ENCODE data around the gene C4B. TPM values are rescaled to one million over a fixed set of nuclear protein-coding genes. Genes with fewer than 3 reads are reported as not detected.
A peak's percentile ranks its signal among the peaks of the same experiment; 100 is the strongest.
"Not testable (repeated sequence)": the region's sequence is repeated elsewhere in the genome, so short reads cannot be mapped to it uniquely, and the experiment has no call there.

C4B gene
- total and polyA plus RNA-seq, 2 experiments from 2014 or later, result 68.9 to 80.0 TPM

DNA sequence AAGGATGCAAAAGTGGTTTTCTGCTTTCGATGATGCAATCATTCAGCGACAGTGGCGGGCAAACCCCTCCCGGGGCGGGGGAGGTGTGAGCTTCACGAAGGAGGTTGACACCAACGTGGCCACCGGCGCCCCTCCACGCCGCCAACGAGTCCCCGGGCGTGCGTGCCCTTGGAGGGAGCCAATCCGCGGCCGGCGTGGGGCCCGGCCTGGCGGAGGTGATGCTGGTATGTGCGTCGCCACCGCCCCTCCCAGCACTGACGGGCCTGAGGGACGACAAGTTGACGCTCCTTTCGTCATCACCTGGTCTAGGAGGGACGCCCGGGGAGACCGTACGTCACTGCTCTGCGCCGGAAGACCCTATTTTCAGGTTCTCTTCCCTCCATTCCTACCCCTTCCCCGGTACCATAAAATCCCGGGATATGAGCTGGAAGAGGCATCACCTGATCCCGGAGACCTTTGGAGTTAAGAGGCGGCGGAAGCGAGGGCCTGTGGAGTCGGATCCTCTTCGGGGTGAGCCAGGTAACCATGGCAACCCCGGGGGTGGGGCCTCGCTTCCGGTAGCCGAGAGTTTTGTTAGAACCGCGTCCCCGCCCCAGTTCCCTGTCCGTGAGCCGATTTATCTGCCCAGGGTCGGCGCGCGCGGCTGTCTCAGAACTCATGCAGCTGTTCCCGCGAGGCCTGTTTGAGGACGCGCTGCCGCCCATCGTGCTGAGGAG is 42.4 kb upstream of the C4B start, which contains the start of gene DXO:
TSS of gene DXO (minus strand) at position 146 of the 716 bp plus-strand sequence. CDS start 463 bp downstream, outside the sequence.
- Histone ChIP-seq H3K4me2 (peak within 1 kb of the TSS; percentile 92), H3K27me3 (no peaks in the 10 kb centered on the region), H2AFZ (peak within 1 kb of the TSS; percentile 39), H3K4me1 (ENCODE audit: insufficient read depth) (peaks cover 19% of the 10 kb centered on the region), H3K27ac (peak within 1 kb of the TSS; percentile 95), H3K79me2 (peaks cover 36% of the 10 kb centered on the region), H4K20me1 (ENCODE audit: insufficient read depth, poor library complexity, severe bottlenecking) (no peaks in the 10 kb centered on the region), H3K9me2 (replicated peaks; ENCODE audit: insufficient read depth) (no peaks in the 10 kb centered on the region), H3K4me3 (peak within 1 kb of the TSS; percentile 58), H3K9me3 (ENCODE audit: low read depth) (no peaks in the 10 kb centered on the region), H3K36me3 (replicated peaks; ENCODE audit: insufficient read depth, low read depth) (no peaks in the 10 kb centered on the region)
- 1% methylated on average over 61 of the region's 62 CpGs for WGBS (ENCODE audit: low lambda C conversion rate, missing lambda C conversion rate)
- no peak for TF ChIP-seq EZH2phosphoT487 (IDR thresholded peaks at IDR 0.05; ENCODE audit: low read depth, severe bottlenecking, unreplicated experiment)
- TF ChIP-seq EZH2 (IDR thresholded peaks at IDR 0.05; ENCODE audit: borderline replicate concordance), result no peak
- TF ChIP-seq, protein P1, sequence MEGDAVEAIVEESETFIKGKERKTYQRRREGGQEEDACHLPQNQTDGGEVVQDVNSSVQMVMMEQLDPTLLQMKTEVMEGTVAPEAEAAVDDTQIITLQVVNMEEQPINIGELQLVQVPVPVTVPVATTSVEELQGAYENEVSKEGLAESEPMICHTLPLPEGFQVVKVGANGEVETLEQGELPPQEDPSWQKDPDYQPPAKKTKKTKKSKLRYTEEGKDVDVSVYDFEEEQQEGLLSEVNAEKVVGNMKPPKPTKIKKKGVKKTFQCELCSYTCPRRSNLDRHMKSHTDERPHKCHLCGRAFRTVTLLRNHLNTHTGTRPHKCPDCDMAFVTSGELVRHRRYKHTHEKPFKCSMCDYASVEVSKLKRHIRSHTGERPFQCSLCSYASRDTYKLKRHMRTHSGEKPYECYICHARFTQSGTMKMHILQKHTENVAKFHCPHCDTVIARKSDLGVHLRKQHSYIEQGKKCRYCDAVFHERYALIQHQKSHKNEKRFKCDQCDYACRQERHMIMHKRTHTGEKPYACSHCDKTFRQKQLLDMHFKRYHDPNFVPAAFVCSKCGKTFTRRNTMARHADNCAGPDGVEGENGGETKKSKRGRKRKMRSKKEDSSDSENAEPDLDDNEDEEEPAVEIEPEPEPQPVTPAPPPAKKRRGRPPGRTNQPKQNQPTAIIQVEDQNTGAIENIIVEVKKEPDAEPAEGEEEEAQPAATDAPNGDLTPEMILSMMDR (IDR thresholded peaks at IDR 0.05; ENCODE audit: poor library complexity), result no peak
- DNase-seq (ENCODE audit: low spot score), result peak; percentile 98

DNA sequence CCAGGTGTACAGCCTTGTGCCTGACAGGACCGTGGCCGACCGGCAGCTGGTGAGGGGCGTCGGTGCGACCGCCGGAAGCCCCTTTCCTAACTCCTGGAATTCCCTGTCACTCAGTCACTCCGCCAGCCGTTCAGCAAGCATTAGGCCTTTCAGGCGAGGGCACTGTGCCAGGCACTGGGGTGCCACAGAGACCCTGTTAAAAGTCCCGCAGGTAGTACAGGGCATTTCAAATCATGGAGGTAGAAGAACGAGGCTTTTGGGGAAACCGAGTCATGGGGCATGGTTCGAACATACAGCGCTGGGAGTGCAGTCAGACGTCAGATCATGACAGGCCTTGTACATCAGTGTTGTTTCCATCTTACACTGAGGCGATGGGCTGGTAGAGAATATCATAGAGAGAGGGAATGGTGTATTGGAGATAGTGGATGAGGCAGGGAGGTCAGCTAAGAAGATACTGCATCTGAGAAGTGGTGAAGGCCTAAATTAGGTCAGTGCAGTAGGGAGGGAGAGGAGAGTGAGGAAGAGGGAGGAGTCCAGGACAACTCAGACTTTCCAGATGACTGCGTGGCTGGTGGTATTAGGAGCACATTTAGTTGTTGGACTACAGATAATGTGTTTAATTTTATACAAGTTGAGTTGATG is 41.8 kb upstream of the C4B start:
- H3K36me3 ChIP-seq (replicated peaks; ENCODE audit: insufficient read depth, low read depth), result no peaks in the 10 kb centered on the region
- no peaks in the 10 kb centered on the region for H3K9me3 ChIP-seq (ENCODE audit: low read depth)
- peak overlapping the region; percentile 39 for H2AFZ ChIP-seq
- H3K4me2 ChIP-seq, result peak overlapping the region; percentile 92
- H3K79me2 ChIP-seq, result peaks cover 36% of the 10 kb centered on the region
- H4K20me1 ChIP-seq (ENCODE audit: insufficient read depth, poor library complexity, severe bottlenecking), result no peaks in the 10 kb centered on the region
- no peak for DNase-seq (ENCODE audit: low spot score)
- TF ChIP-seq EZH2phosphoT487 (IDR thresholded peaks at IDR 0.05; ENCODE audit: low read depth, severe bottlenecking, unreplicated experiment) (no peak), EZH2 (IDR thresholded peaks at IDR 0.05; ENCODE audit: borderline replicate concordance) (no peak)
- TF ChIP-seq, protein P1 (IDR thresholded peaks at IDR 0.05; ENCODE audit: poor library complexity), result no peak
- no peaks in the 10 kb centered on the region for H3K27me3 ChIP-seq
- WGBS (ENCODE audit: low lambda C conversion rate, missing lambda C conversion rate), result 18% methylated on average over 19 of the region's 19 CpGs
- peak overlapping the region; percentile 95 for H3K27ac ChIP-seq
- peak overlapping the region; percentile 58 for H3K4me3 ChIP-seq
- H3K4me1 ChIP-seq (ENCODE audit: insufficient read depth), result peaks cover 19% of the 10 kb centered on the region
- H3K9me2 ChIP-seq (replicated peaks; ENCODE audit: insufficient read depth), result no peaks in the 10 kb centered on the region

DNA sequence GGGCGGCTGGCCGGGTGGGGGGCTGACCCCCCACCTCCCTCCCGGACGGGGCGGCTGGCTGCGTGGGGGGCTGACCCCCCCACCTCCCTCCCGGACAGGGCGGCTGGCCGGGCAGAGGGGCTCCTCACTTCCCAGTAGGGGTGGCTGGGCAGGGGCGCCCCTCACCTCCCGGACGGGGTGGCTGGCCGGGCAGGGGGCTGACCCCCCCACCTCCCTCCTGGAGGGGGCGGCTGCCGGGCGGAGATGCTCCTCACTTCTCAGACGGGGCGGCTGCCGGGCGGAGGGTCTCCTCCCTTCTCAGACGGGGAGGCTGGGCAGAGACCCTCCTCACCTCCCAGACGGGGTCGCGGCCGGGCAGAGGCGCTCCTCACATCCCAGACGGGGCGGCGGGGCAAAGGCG is 38.5 kb upstream of the C4B start:
- H3K4me3 ChIP-seq; H3K9me2 ChIP-seq (replicated peaks; ENCODE audit: insufficient read depth); H4K20me1 ChIP-seq (ENCODE audit: insufficient read depth, poor library complexity, severe bottlenecking); H3K9me3 ChIP-seq (ENCODE audit: low read depth); H3K36me3 ChIP-seq (replicated peaks; ENCODE audit: insufficient read depth, low read depth); H3K27me3 ChIP-seq; H3K4me2 ChIP-seq; H2AFZ ChIP-seq; DNase-seq (ENCODE audit: low spot score); H3K27ac ChIP-seq: not testable (repeated sequence)
- Histone ChIP-seq H3K79me2 (peaks cover 29% of the 10 kb centered on the region), H3K4me1 (ENCODE audit: insufficient read depth) (peaks cover 11% of the 10 kb centered on the region)
- 100% methylated on average over 3 of the region's 30 CpGs for WGBS (ENCODE audit: low lambda C conversion rate, missing lambda C conversion rate)

DNA sequence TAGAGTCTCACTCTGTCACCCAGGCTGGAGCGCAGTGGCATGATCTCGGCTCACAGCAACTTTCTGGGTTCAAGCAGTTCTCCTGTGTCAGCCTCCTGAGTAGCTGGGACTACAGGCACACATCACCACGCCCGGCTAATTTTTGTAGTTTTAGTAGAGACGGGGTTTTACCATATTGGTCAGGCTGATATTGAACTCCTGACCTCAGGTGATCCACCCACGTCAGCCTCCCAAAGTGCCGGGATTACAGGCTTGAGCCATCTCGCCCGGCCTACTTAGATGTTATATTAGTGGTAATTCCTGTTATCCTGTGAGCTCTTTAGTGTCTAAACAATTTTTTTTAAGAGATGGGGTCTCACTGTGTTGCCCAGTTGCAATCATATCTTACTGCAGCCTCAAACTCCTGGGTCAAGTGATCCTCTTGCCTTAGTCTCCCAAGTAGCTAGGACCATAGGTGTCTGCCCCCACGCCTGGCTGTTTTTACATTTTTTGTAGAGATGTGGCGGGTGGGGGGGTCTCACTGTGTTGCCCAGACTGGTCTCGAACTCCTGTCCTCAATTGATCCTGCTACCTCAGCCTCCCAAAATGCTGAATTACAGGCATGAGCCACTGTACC is 36.7 kb upstream of the C4B start:
- H3K4me3 ChIP-seq, result no peak overlapping the region
- TF ChIP-seq EZH2 (IDR thresholded peaks at IDR 0.05; ENCODE audit: borderline replicate concordance) (no peak), EZH2phosphoT487 (IDR thresholded peaks at IDR 0.05; ENCODE audit: low read depth, severe bottlenecking, unreplicated experiment) (no peak)
- TF ChIP-seq, protein P1 (IDR thresholded peaks at IDR 0.05; ENCODE audit: poor library complexity), result no peak
- no peaks in the 10 kb centered on the region for H3K9me3 ChIP-seq (ENCODE audit: low read depth)
- H2AFZ ChIP-seq, result no peak overlapping the region
- no peak for DNase-seq (ENCODE audit: low spot score)
- 97% methylated on average over 12 of the region's 12 CpGs for WGBS (ENCODE audit: low lambda C conversion rate, missing lambda C conversion rate)
- H3K4me1 ChIP-seq (ENCODE audit: insufficient read depth), result peaks cover 6% of the 10 kb centered on the region
- no peak overlapping the region for H3K4me2 ChIP-seq
- no peaks in the 10 kb centered on the region for H3K27me3 ChIP-seq
- no peaks in the 10 kb centered on the region for H3K9me2 ChIP-seq (replicated peaks; ENCODE audit: insufficient read depth)
- H3K36me3 ChIP-seq (replicated peaks; ENCODE audit: insufficient read depth, low read depth), result no peaks in the 10 kb centered on the region
- H3K79me2 ChIP-seq, result peaks cover 19% of the 10 kb centered on the region
- no peaks in the 10 kb centered on the region for H4K20me1 ChIP-seq (ENCODE audit: insufficient read depth, poor library complexity, severe bottlenecking)
- no peak overlapping the region for H3K27ac ChIP-seq
